ENCODE data around the gene TRIM50. TPM values are rescaled to one million over a fixed set of nuclear protein-coding genes. Genes with fewer than 3 reads are reported as not detected.
"Not testable (repeated sequence)": the region's sequence is repeated elsewhere in the genome, so short reads cannot be mapped to it uniquely, and the experiment has no call there.

The TRIM50 gene
- total RNA-seq, 1 donor from 2014 or later = 4.6 TPM

GRCh38 chr7:73328696-73329095 is 814 bp upstream of the TRIM50 start:
- Mint-ChIP-seq H3K27ac (no peak overlapping the region), H3K27me3 (no peaks in the 10 kb centered on the region), H3K4me3 (no peak overlapping the region), H3K4me1 (ENCODE audit: unreplicated experiment) (peaks cover 30% of the 10 kb centered on the region), H3K36me3 (no peaks in the 10 kb centered on the region), H3K9me3 (no peaks in the 10 kb centered on the region)
- DNase-seq (ENCODE audit: extremely low spot score, unreplicated experiment) = no peak
- TF ChIP-seq, protein P1, sequence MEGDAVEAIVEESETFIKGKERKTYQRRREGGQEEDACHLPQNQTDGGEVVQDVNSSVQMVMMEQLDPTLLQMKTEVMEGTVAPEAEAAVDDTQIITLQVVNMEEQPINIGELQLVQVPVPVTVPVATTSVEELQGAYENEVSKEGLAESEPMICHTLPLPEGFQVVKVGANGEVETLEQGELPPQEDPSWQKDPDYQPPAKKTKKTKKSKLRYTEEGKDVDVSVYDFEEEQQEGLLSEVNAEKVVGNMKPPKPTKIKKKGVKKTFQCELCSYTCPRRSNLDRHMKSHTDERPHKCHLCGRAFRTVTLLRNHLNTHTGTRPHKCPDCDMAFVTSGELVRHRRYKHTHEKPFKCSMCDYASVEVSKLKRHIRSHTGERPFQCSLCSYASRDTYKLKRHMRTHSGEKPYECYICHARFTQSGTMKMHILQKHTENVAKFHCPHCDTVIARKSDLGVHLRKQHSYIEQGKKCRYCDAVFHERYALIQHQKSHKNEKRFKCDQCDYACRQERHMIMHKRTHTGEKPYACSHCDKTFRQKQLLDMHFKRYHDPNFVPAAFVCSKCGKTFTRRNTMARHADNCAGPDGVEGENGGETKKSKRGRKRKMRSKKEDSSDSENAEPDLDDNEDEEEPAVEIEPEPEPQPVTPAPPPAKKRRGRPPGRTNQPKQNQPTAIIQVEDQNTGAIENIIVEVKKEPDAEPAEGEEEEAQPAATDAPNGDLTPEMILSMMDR (conservative IDR thresholded peaks at IDR 0.05) = no peak

GRCh38 chr7:73327449-73327848 is 433 bp downstream of the TRIM50 start:
- H3K9me3 Mint-ChIP-seq; H3K27ac Mint-ChIP-seq; DNase-seq (ENCODE audit: extremely low spot score, unreplicated experiment); H3K4me3 Mint-ChIP-seq; H3K27me3 Mint-ChIP-seq; H3K36me3 Mint-ChIP-seq: not testable (repeated sequence)
- peaks cover 26% of the 10 kb centered on the region for H3K4me1 Mint-ChIP-seq (ENCODE audit: unreplicated experiment)

DNA sequence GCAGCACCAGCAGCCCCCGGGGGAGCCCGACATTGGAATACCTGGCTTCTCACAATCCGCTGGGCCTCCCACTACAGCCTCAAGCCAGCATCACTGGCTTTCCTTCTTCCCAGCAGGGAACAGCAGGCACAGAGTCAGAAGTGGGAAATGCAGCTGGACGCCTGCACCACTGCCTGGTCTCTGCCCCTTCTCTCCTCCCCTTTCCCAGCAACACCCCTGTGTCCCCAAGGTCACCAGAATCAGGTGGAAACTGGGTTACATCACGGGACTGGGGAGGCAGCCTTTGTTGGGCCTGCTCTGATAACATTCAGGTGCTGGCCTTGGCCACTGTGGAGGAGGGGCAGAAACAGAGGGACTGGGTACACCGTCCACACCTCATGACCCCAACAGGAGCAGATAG is 2.5 kb downstream of the TRIM50 start:
- H3K27ac Mint-ChIP-seq; H3K36me3 Mint-ChIP-seq; H3K4me3 Mint-ChIP-seq; H3K9me3 Mint-ChIP-seq; DNase-seq (ENCODE audit: extremely low spot score, unreplicated experiment); H3K27me3 Mint-ChIP-seq: not testable (repeated sequence)
- H3K4me1 Mint-ChIP-seq (ENCODE audit: unreplicated experiment) = peaks cover 15% of the 10 kb centered on the region

DNA sequence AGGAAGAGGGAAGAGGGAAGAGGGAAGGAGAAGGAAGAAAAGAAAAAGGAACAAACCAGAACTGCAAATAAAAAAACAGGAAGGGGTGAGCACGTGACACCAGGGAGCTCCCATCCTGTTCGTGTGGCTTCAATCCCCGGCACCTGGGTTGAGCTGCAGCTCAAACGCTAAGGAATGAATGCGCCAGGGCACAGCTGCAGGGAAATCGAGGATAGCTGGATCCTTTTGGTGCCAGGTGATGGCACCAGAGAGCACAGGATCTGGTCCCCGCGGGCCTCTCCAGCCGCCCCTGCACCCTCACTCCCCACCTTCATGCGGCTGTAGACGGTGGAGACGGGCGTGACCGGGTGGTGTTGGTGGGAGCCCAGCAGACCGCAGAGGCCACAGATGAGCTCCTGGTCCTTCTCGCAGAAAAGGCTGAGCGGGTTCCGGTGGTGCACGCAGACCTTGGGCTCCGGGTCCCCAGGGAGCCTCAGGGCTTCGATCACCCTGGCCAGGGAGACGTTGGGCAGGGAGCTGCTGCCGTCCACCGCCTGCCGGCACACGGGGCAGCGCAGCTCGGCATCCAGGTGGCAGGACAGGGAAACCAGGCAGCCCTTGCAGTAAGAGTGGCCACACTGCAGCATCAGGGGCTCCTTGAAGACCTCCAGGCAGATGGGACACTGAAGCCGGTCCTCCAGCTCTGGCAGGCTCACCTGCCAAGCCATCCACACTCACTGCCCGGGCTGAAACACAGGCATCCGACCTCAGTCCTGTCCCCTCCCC is 3.6 kb downstream of the TRIM50 start:
- H3K36me3 Mint-ChIP-seq; H3K4me1 Mint-ChIP-seq (ENCODE audit: unreplicated experiment); H3K9me3 Mint-ChIP-seq; H3K27me3 Mint-ChIP-seq; H3K27ac Mint-ChIP-seq; DNase-seq (ENCODE audit: extremely low spot score, unreplicated experiment): not testable (repeated sequence)
- TF ChIP-seq, protein P1 (conservative IDR thresholded peaks at IDR 0.05) = peak; percentile 72
- H3K4me3 Mint-ChIP-seq = peak overlapping the region; percentile 36

- not testable (repeated sequence) for H3K4me1 Mint-ChIP-seq (ENCODE audit: unreplicated experiment); H3K36me3 Mint-ChIP-seq; DNase-seq (ENCODE audit: extremely low spot score, unreplicated experiment); H3K9me3 Mint-ChIP-seq; H3K27me3 Mint-ChIP-seq
- peak overlapping the region; percentile 15 for H3K27ac Mint-ChIP-seq
- peak overlapping the region; percentile 36 for H3K4me3 Mint-ChIP-seq
These were observed 4.3 kb downstream of the TRIM50 start for GRCh38 chr7:73323434-73324080.

DNA sequence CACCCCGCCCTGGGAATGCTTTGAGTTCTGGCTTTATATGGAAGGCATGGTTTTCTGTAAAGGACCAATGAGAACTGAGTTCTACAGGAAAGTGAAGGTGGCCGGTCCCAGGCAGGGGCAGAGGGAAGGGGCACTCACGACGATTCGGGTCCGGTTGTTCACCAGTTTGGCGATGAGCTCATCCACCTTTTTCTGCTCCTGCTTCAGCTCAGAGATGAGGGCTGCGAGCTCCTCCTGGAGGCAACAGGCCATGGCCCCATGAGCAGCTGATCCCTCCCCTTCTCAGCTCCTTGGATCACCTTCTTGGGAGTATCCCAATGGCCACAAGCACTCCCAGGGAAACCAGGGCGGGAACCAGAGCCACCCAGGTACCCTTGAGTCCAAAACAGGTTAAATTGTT is 7.9 kb downstream of the TRIM50 start:
- H3K9me3 Mint-ChIP-seq; DNase-seq (ENCODE audit: extremely low spot score, unreplicated experiment); H3K27ac Mint-ChIP-seq; H3K4me3 Mint-ChIP-seq; H3K36me3 Mint-ChIP-seq; H3K27me3 Mint-ChIP-seq; H3K4me1 Mint-ChIP-seq (ENCODE audit: unreplicated experiment): not testable (repeated sequence)

DNA sequence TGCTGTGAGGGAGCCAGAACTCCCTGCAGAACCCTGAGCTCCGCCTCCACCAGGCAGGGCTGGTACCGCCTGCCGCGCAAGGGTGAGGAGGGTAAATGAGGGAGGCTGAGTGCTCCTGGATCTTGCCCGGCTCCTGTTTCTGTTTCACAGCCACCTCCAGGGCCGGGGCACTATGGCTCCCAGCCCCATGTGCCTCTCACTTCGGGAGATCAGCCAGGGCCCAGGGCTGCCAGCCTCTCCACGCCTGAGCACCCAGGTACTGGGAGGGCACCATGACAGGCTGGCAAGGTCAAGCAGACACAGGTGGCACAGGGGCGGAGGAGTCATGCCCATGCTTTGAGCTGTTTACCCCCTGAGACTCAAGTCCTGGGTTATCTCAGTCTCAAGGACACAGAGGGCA is 8.3 kb downstream of the TRIM50 start:
- not testable (repeated sequence) for H3K4me1 Mint-ChIP-seq (ENCODE audit: unreplicated experiment); H3K36me3 Mint-ChIP-seq; H3K9me3 Mint-ChIP-seq; H3K27me3 Mint-ChIP-seq; H3K27ac Mint-ChIP-seq; DNase-seq (ENCODE audit: extremely low spot score, unreplicated experiment); H3K4me3 Mint-ChIP-seq

DNA sequence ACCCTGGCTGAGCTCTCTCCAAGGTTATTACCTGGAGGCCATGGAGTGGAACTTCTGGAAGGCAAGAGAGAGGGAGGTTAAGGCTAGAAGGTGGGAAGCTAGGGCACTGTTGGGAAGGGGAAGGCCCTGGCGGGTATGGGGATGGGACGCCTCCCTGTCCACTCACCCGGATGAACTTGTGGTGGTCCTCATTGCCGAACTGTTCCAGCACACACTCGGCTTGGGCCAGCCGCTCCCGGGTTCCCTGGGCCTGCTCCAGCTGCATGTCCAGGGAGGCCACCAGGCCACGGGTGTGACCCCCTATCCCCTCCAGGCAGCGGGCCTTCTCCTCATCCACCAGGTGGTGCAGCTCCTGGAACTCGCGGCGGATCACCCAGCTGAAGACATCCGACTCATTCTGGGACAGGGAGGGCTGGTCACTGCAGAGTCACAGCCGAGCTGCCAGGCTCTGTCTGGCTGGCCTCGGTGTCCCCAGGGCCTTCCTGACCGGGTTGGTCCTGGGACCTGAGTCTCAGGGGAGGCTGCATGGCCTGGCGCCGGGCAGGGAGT is 9.2 kb downstream of the TRIM50 start:
- H3K4me1 Mint-ChIP-seq (ENCODE audit: unreplicated experiment); H3K4me3 Mint-ChIP-seq; H3K27ac Mint-ChIP-seq; DNase-seq (ENCODE audit: extremely low spot score, unreplicated experiment); H3K9me3 Mint-ChIP-seq; H3K27me3 Mint-ChIP-seq; H3K36me3 Mint-ChIP-seq: not testable (repeated sequence)

Data from type B pancreatic cell (in vitro differentiated cells).